ENCODE data around the gene ME1. TPM values are rescaled to one million over a fixed set of nuclear protein-coding genes. Genes with fewer than 3 reads are reported as not detected.

The ME1 gene
- total RNA-seq, 1 experiment from 2014 or later: 7.8 TPM

GRCh38 chr6:83385473-83385872 is 45.4 kb downstream of the ME1 start:
- no peak overlapping the region for H2BK5ac ChIP-seq (ENCODE audit: insufficient read length, low read length)
- no peak overlapping the region for H4K8ac ChIP-seq (replicated peaks; ENCODE audit: insufficient read length, low read depth, low read length)
- H3K9me3 ChIP-seq (ENCODE audit: control insufficient read depth, low read depth, low read length): no peaks in the 10 kb centered on the region
- H4K91ac ChIP-seq (ENCODE audit: insufficient read length, low read depth, low read length): no peak overlapping the region
- no peak overlapping the region for H3K14ac ChIP-seq (ENCODE audit: insufficient read depth, low read length)
- no peak overlapping the region for H3K4ac ChIP-seq (ENCODE audit: low read depth, low read length)
- no peak overlapping the region for H2BK15ac ChIP-seq (ENCODE audit: low read depth, low read length)
- Mint-ChIP-seq H3K27ac (no peak overlapping the region), H3K9me3 (no peaks in the 10 kb centered on the region; a peak in 1 of 5 replicates), H3K27me3 (ENCODE audit: low read depth) (no peaks in the 10 kb centered on the region), H3K4me1 (no peaks in the 10 kb centered on the region), H3K4me3 (no peak overlapping the region), H3K36me3 (ENCODE audit: insufficient read depth in 1 of 3, low read depth in 3 of 3) (no peaks in the 10 kb centered on the region)
- H3K4me2 ChIP-seq (ENCODE audit: insufficient read depth, insufficient read length, low read length): no peak overlapping the region
- H3K4me1 ChIP-seq (ENCODE audit: insufficient read depth, low read length): no peaks in the 10 kb centered on the region
- H3K18ac ChIP-seq (ENCODE audit: insufficient read length, low read depth, low read length): no peak overlapping the region
- H3K79me2 ChIP-seq (ENCODE audit: insufficient read depth, low read length): no peaks in the 10 kb centered on the region
- H2BK12ac ChIP-seq (ENCODE audit: insufficient read length, low read depth, low read length): no peak overlapping the region
- no peaks in the 10 kb centered on the region for H3K79me1 ChIP-seq (ENCODE audit: insufficient read depth, low read depth, low read length, poor library complexity, severe bottlenecking)
- no peak overlapping the region for H3K9ac ChIP-seq (ENCODE audit: extremely low read depth, insufficient read length, low read length)
- no peaks in the 10 kb centered on the region for H4K20me1 ChIP-seq (ENCODE audit: control insufficient read depth, insufficient read depth, insufficient read length)
- H3T11ph ChIP-seq (ENCODE audit: low read length): no peak overlapping the region
- no peak overlapping the region for H2BK20ac ChIP-seq (ENCODE audit: low read depth, low read length, poor library complexity, severe bottlenecking)
- H3K23me2 ChIP-seq (ENCODE audit: insufficient read length, low read depth, low read length, poor library complexity, severe bottlenecking): no peaks in the 10 kb centered on the region
- H2BK120ac ChIP-seq (ENCODE audit: low read depth, low read length, poor library complexity, severe bottlenecking): no peak overlapping the region
- H3K23ac ChIP-seq (ENCODE audit: insufficient read length, low read depth, low read length): no peak overlapping the region
- H3K27me3 ChIP-seq (ENCODE audit: insufficient read depth, low read length): no peaks in the 10 kb centered on the region
- TF ChIP-seq, protein P1, sequence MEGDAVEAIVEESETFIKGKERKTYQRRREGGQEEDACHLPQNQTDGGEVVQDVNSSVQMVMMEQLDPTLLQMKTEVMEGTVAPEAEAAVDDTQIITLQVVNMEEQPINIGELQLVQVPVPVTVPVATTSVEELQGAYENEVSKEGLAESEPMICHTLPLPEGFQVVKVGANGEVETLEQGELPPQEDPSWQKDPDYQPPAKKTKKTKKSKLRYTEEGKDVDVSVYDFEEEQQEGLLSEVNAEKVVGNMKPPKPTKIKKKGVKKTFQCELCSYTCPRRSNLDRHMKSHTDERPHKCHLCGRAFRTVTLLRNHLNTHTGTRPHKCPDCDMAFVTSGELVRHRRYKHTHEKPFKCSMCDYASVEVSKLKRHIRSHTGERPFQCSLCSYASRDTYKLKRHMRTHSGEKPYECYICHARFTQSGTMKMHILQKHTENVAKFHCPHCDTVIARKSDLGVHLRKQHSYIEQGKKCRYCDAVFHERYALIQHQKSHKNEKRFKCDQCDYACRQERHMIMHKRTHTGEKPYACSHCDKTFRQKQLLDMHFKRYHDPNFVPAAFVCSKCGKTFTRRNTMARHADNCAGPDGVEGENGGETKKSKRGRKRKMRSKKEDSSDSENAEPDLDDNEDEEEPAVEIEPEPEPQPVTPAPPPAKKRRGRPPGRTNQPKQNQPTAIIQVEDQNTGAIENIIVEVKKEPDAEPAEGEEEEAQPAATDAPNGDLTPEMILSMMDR (conservative IDR thresholded peaks at IDR 0.05): no peak
- H3K27ac ChIP-seq (ENCODE audit: insufficient read length, low read depth, low read length): no peak overlapping the region
- no CpG with 5 or more reads among the region's 3 CpGs for WGBS (ENCODE audit: extremely low coverage, insufficient read length, low lambda C conversion rate)
- H2AK5ac ChIP-seq (ENCODE audit: insufficient read length, low read length): no peak overlapping the region
- no peak overlapping the region for H4K5ac ChIP-seq (ENCODE audit: insufficient read length, low read depth, low read length)
- no peak overlapping the region for H3K56ac ChIP-seq (ENCODE audit: insufficient read length, low read depth, low read length)
- no peak for DNase-seq
- no peak overlapping the region for H2AFZ ChIP-seq (ENCODE audit: low read length)
